ENCODE results near the gene SAMD14. TPM values are rescaled to one million over a fixed set of nuclear protein-coding genes. Genes with fewer than 3 reads are reported as not detected.
A peak's percentile ranks its signal among the peaks of the same experiment; 100 is the strongest.

SAMD14 gene
- total RNA-seq, 4 donors from 2014 or later: 0.04 to 3.8 (median 0.31) TPM; not detected in 1

- Histone ChIP-seq H3K36me3 (no peaks in the 10 kb centered on the region), H3K27me3 (no peaks in the 10 kb centered on the region), H3K27ac (peak overlapping the region; percentile 85 to 93 (median 91)), H3K9me3 (no peaks in the 10 kb centered on the region), H3K4me3 (peak overlapping the region in 1 of 4 donors; percentile 79), H3K4me1 (peaks cover 42 to 50% of the 10 kb centered on the region in 2 donors)
- intact Hi-C loops (cut with DNase I; ENCODE audit: low total_unique reads): no loop called here
- DNase-seq (no peak), ATAC-seq (no peak)
- in situ Hi-C loops (cut with MboI; ENCODE audit: low sequenced_read_pairs in 4 of 4): no loop called here
- no peak for TF ChIP-seq POLR2A (IDR thresholded peaks at IDR 0.05)
- TF ChIP-seq, protein P1, sequence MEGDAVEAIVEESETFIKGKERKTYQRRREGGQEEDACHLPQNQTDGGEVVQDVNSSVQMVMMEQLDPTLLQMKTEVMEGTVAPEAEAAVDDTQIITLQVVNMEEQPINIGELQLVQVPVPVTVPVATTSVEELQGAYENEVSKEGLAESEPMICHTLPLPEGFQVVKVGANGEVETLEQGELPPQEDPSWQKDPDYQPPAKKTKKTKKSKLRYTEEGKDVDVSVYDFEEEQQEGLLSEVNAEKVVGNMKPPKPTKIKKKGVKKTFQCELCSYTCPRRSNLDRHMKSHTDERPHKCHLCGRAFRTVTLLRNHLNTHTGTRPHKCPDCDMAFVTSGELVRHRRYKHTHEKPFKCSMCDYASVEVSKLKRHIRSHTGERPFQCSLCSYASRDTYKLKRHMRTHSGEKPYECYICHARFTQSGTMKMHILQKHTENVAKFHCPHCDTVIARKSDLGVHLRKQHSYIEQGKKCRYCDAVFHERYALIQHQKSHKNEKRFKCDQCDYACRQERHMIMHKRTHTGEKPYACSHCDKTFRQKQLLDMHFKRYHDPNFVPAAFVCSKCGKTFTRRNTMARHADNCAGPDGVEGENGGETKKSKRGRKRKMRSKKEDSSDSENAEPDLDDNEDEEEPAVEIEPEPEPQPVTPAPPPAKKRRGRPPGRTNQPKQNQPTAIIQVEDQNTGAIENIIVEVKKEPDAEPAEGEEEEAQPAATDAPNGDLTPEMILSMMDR (IDR thresholded peaks at IDR 0.05 in 4 of 5, conservative IDR thresholded peaks at IDR 0.05 in 1 of 5): no peak
These were observed 22.8 kb upstream of the SAMD14 start for GRCh38 chr17:50152736-50153135.

GRCh38 chr17:50151937-50152547 lies 22.1 kb upstream of the SAMD14 start:
- intact Hi-C loops (cut with DNase I; ENCODE audit: low total_unique reads): no loop called here
- ATAC-seq: peak; percentile 40 to 52

GRCh38 chr17:50151041-50151936 lies 21.3 kb upstream of the SAMD14 start:
- no peaks in the 10 kb centered on the region for H3K36me3 ChIP-seq
- ATAC-seq (peak; percentile 58 to 59), DNase-seq (peak; percentile 82 to 86)
- TF ChIP-seq POLR2A (IDR thresholded peaks at IDR 0.05): peak; percentile 48 to 50
- TF ChIP-seq, protein P1 (IDR thresholded peaks at IDR 0.05 in 4 of 5, conservative IDR thresholded peaks at IDR 0.05 in 1 of 5): peak; percentile 62 to 92 (median 72)
- H3K27ac ChIP-seq: peak overlapping the region; percentile 85 to 93 (median 91)
- peaks cover 56 to 64% of the 10 kb centered on the region in 2 donors for H3K4me1 ChIP-seq
- H3K9me3 ChIP-seq: no peaks in the 10 kb centered on the region
- in situ Hi-C loops (cut with MboI; ENCODE audit: low sequenced_read_pairs in 4 of 4) (no loop called here), intact Hi-C loops (cut with DNase I; ENCODE audit: low total_unique reads) (no loop called here)
- H3K4me3 ChIP-seq: peak overlapping the region; percentile 76 to 95 (median 84)
- H3K27me3 ChIP-seq: no peaks in the 10 kb centered on the region

More at GRCh38 chr17:50151937-50152547, 22.1 kb upstream of the SAMD14 start:
- peak; percentile 73 to 82 for DNase-seq
- H3K36me3 ChIP-seq: no peaks in the 10 kb centered on the region
- in situ Hi-C loops (cut with MboI; ENCODE audit: low sequenced_read_pairs in 4 of 4): no loop called here
- H3K27ac ChIP-seq: peak overlapping the region; percentile 85 to 93 (median 91)
- no peaks in the 10 kb centered on the region for H3K9me3 ChIP-seq
- peaks cover 49 to 56% of the 10 kb centered on the region in 2 donors for H3K4me1 ChIP-seq
- H3K4me3 ChIP-seq: peak overlapping the region; percentile 76 to 95 (median 84)
- TF ChIP-seq POLR2A (IDR thresholded peaks at IDR 0.05): peak in 1 of 2 donors; percentile 5
- TF ChIP-seq, protein P1 (IDR thresholded peaks at IDR 0.05 in 4 of 5, conservative IDR thresholded peaks at IDR 0.05 in 1 of 5): peak in 1 of 5 experiments; percentile 18
- H3K27me3 ChIP-seq: no peaks in the 10 kb centered on the region

DNA sequence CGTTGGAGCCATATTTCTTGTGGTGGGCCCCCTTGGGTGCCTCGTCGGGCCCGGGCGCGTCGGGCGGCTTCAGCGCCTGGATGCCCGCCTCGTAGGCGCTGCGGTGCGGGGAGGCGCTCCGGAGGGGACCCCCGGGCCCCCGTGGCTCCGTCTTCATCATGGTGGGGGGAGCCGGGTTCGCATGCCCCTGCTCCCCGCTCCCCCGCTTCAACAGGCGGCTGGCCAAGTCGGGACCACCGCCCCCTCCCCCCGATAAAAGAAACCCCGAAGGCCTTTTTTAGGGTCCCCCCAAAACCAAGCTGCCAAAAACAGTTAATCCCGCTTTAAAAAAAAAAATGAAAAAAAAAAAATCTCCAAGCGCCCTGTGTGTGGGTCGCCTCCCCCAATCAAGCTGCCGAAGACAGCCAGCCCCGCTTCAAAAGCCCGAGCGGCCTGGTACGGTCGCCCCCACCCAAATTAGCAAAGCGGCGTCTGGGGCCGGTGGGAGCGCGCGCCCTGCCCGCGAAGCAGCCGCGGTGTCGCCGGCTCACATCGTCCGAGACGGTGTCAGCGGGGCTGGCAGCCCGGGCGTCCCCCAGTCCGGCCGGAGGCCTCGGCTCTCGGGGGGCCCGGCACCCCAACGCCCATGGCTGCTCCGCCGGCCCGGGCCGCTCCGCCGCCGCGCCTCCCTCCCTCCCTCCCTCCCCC lies 20.5 kb upstream of the SAMD14 start, which contains the start of gene PPP1R9B:
Gene PPP1R9B, minus strand, starts transcription at position 324 of the 687 bp plus-strand sequence. Its CDS starts 164 bp downstream, at position 160.
- intact Hi-C loops (cut with DNase I; ENCODE audit: low total_unique reads) (no loop called here), in situ Hi-C loops (cut with MboI; ENCODE audit: low sequenced_read_pairs in 4 of 4) (no loop called here)
- ATAC-seq (peak; percentile 21 to 22), DNase-seq (no peak)
- Histone ChIP-seq H3K9me3 (no peaks in the 10 kb centered on the region), H3K27me3 (no peaks in the 10 kb centered on the region), H3K4me1 (peaks cover 60 to 71% of the 10 kb centered on the region in 2 donors), H3K27ac (peak within 1 kb of the TSS; percentile 85 to 93 (median 91)), H3K36me3 (no peaks in the 10 kb centered on the region), H3K4me3 (peak within 1 kb of the TSS; percentile 76 to 95 (median 84))
- TF ChIP-seq, protein P1 (IDR thresholded peaks at IDR 0.05 in 4 of 5, conservative IDR thresholded peaks at IDR 0.05 in 1 of 5): no peak
- peak; percentile 64 to 77 for TF ChIP-seq POLR2A (IDR thresholded peaks at IDR 0.05)
